HTR-8/SVneo (cell line): ENCODE results near the gene CAP2.
A peak's percentile ranks its signal among the peaks of the same experiment; 100 is the strongest.
"Not testable (repeated sequence)": the region's sequence is repeated elsewhere in the genome, so short reads cannot be mapped to it uniquely, and the experiment has no call there.

Experiments used
- DNase-seq: peaks from one replicate; pipeline ENCODE4 v3.0.0; 2011; ENCODE audit warnings: low spot score, mixed read lengths; ENCODE audit not compliant: insufficient read length
- FAIRE-seq: peaks from 2 replicates; lab custom pipeline; 2011; peaks lifted over from hg19 to GRCh38; lab: Jason Lieb, UNC

Gene CAP2

DNA sequence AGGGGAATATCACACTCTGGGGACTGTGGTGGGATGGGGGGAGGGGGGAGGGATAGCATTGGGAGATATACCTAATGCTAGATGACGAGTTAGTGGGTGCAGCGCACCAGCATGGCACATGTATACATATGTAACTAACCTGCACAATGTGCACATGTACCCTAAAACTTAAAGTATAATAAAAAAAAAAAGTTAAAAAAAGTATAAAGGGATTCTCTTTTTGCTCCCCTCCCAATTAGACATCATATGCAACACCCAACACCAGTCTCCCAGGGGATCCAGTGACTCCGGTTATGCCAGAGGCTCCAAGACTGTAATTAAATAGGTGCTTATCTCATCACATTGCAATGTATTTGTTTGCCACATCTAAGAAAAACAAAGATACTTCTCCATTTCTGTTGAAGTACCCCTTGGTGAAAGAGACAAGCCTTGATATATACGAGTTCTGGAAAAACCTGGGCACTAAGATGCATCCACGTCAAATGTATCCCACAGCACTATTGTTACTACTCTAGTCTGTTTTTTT is 35.3 kb downstream of the CAP2 start:
- not testable (repeated sequence) for DNase-seq, FAIRE-seq

DNA sequence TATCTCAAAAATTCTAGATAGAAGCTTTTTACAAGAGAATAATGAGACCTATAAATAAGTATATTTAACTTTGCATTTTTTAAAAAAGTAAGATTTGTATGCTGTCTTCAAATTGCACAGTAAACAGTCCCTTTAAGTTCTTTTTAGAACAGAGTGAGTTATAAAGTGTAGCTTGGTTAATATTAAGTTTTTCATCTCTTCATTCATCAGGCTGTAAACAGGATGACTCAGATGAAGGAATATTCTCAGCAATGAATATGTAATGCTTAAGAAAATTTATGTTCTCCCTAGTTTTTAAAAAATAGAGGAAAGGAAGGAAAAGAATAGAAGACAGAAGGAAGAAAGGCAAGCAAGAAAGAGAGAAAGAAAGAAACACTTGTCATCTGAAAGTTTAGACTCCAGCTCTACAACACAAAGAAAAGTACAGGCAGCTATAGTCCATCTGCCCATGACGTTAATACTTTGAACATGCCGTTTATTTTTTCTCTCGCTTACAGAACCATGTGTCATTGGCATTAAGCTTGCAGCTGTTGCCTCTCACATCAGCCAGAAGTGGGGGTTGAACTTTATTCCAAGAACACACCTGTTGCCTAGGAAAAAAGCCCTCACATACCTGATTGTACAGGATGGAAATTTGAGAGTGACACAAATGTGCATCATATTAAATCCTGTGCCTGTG is 36.1 kb downstream of the CAP2 start:
- DNase-seq = no peak

DNA sequence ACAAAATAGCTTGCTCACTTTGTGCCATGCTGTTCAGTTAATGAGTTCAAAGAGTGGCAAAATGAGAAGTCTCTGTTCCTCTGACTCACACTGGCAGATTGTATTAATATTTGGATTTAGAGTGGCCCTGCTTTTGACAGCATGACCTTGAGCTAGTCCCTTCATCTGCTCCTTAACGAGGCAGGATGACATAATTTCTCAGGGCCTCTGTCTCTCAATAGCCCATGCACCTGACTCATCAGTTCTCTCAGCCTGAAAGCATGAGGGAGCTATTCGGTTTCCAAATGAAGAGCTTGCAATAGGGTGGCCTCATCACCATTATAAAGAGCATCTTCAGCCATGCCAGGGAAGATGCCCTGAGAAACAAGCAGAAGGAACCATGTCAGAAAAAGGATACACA is 38.2 kb downstream of the CAP2 start:
- DNase-seq (no peak), FAIRE-seq (no peak)

More for the DNA sequence above, 36.1 kb downstream of the CAP2 start:
- FAIRE-seq = no peak

DNA sequence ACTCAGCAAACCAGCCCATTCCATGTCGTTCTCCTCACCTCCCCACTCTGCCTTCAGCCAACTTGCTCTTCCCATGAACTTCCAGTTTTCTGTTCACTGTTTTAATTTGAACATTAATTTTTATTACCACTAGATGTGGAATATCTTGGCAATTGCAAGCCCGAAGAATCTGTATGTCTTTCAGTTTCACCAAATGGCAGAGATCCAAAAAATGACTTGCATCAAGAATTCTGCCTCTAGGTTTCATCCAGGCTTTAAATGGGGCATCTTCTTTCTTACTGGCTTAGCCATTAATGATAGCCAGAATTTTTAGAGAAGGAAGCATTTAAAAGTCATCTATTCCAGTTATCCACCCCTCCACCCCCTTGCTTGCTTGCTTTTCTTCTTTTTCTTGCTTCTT is 39.0 kb downstream of the CAP2 start:
- DNase-seq (no peak), FAIRE-seq (no peak)

DNA sequence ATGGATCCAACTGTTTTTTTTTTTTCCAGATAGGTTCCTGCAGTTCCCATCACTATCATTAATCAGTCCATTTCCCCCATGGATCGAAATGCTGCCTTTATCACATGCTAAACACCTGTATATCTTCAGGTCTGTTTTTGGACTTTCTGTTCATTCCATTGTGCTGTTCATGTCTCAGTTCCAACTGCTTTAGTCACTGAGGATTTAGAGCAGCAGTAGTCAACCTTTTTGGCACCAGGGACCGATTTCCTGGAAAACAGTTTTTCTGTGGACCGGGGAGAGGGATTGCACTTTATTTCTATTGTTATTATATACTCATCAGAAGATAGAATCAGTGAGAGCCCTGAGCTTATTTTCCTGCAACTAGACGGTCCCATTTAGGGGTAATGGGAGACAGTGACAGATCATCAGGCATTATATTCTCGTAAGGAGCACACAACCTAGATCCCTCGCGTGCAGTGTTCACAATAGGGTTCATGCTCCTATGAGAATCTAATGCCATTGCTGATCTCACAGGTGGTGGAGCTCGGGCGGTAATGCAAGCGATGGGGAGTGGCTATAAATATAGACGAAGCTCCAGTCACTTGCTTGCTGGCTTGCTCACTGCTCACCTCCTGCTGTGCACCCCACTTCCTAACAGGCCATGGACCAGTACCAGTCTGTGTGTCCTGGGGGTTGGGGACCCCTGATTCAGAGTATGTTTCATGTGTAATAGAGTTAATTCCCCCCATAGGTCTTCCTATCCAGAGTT is 46.0 kb downstream of the CAP2 start:
- no peak for FAIRE-seq

DNA sequence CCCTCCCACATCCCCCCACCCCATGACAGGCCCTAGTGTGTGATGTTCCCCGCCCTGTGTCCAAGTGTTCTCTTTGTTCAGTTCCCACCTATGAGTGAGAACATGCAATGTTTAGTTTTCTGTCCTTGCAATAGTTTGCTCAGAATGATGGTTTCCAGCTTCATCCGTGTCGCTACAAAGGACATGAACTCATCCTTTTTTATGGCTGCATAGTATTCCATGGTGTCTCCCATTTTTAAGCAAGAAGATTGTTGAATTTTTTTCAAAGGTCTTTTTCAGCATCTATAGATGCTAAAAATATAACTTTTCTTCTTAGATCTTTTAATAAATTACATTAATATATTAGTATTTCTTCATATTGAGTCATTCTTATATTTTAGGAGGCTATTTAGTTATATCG is 47.4 kb downstream of the CAP2 start:
- not testable (repeated sequence) for FAIRE-seq, DNase-seq

More for the DNA sequence above, 46.0 kb downstream of the CAP2 start:
- DNase-seq = no peak

DNA sequence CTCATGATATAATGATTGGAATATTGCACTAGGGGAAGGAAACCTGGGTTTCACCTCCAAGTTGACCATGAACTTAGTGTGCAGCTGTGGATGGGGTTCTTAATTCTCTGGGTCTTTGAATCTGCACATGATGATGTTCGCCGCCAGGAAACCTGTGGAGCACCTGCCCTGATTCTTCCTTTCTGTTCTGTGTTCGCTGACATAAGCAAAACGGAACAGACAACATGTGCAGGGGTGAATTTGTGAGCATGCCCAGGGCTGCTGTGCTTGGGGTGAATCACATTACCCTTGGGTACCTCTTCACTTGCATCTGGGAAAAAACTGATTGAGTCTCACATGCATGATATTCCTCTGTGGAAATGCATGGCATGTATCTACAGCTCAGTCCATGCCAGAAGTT is 48.8 kb downstream of the CAP2 start:
- DNase-seq (no peak), FAIRE-seq (peak; percentile 33)

DNA sequence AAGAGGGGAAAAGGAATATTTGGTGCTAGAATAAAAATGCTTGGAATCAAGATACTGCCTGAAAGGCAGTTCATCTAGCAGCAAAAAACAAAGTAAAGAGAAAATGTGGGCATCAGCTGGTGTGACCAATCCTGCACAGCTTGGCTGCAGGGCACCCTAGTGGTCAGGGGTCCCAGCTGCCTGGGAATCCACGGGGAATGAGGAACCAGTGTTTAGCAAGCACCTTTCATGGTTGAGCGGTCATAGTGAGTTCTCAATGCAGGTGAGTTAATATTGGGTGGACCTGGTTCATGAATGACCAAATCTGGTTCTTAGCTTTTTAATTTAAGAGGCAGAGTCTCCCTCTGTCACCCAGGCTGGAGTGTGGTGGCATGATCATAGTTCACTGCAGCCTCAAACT is 53.3 kb downstream of the CAP2 start:
- FAIRE-seq (no peak), DNase-seq (no peak)

DNA sequence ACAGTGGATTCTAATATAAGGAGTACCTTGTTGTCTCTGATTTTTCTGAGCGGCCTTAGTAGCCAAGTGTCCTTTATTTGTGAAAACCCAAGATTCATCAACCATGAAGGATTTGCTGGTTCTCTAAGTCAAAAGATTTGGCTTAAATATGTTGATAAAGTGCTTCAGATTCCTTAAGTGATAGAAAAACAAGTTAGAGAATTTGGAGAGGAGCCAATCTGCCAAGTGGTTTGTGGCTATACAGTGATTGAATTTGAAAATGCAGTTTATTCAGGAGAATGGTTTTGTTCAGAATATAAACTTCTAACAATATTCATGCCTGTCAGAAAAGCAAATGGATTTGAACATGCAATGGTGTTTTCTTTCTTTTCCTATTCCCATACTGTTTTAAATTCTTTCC is 54.8 kb downstream of the CAP2 start:
- DNase-seq (no peak), FAIRE-seq (no peak)

DNA sequence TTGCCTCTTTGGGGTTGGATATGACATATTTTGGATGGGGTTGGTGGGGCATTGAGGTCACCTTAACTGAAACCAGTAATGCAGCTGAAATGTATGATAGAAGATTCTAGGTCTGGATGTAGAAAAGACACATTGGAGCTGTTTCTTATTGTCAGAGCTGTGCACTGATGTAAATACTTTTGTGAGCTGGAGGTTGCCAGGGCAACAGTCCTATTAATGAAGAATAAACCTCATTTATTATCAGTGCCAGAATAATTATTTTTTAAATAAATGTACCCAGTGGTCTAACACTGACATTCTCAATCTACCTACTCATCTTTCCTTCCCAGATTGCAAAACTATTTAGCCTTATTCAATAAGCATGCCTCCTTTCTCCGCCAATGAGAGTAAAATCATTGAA is 57.0 kb downstream of the CAP2 start:
- DNase-seq (no peak), FAIRE-seq (no peak)

DNA sequence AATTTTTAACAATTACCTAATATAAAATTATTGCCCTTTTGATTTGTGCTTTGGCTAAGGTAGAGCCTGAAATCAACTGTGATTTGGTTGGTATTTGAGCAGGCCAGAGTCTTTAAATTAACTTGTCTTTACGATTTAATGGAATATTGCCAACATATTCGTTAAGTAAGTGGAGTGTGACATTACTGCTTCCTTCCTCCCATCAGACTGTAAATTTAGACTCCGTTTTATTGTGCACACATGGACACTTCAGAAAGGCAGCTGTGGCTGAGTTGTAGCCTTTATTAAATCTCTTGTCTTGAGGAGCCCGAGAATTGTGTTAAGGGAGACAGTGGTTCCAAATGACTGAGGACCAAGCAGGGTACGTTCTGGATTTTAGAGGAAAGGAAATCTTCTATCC is 57.4 kb downstream of the CAP2 start:
- no peak for DNase-seq
- FAIRE-seq = no peak

DNA sequence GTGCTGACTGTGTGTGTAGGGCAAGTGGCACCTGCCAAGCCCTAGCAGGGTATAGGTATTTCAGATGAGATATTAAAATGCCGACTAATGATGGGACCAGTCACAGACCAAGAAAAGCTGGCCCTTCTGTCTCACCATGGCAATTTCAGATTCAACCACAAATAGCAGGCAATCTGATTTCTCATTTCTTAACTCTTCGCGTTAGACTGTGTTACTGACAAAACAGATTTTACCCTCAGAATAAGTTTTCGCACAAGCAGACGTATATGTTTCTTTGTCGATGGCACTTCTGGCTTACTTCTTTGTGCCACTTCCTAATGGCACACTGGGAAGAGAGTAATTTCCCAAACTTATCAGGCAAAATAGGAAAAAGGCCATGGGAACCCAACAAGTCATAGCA is 58.7 kb downstream of the CAP2 start:
- no peak for FAIRE-seq
- no peak for DNase-seq

DNA sequence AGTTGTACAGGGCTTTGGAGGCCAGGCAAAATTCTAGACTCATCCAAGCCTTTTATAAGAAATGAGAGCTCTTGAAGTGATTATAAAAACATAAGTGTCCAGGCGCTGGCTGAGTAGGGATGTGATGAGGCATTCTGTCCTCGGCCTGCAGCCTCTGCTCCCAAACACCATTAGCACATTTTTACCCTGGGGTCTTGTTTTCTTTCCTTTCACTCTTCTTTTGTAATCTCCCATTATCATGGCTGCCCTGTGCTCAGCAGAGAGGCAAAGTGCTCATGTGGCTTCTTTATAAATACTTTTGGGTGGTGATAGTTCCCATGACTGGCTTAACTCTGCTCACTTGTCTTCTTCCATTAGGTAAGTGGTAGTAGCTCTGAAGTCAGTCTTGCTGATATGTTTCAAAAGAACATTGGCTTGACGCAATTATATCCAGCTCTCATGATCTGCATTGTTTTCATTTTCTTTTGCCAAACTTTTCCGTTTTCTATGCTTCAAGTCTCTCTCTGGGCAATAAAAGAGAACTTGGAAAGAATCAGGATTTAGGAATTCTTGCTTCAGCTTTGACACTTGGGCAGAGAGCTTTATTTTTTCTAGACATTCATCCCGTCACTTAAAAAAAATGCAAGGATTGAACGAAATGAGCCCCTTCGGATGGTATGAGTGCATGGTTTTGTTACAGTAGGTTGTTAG is 61.1 kb downstream of the CAP2 start:
- FAIRE-seq = no peak

DNA sequence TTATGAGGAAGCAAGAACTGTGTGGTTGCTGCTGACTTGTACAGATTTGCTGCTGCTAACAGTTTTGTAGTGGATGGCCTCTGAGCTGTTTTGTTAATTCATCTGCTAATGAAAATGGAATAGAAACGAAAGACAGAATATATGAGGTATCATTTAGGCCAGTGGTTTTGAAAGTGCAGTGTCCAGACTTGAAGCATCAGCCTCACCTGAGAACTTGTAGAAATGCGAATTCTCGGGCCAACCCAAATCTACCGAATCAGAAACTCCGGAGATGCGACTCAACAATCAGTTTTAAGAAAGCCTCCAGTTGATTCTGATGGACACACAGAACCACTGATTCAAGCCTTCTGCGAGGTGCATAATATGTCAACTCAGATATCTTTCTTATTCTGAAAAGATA is 62.5 kb downstream of the CAP2 start:
- FAIRE-seq = no peak

More for the DNA sequence above, 61.1 kb downstream of the CAP2 start:
- no peak for DNase-seq

DNA sequence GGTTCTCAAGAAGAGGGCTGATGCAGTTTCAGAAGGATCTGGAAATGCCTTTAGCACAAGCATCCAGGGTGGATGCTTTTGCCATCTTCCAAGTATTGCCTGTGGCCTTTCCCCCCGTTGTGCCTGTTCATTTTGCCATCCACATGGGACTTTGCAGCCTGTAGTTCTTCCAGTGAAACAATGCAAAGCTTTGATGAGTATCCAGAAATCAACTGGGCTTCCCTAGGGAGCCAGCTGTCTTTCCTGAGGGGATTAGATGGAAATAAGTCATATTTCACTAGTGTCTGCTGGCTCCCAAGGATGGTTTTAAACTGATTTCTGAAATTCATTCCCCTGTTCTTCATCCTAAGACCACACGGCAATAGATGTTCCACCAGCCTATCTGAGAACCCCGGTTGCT is 63.3 kb downstream of the CAP2 start:
- DNase-seq = no peak
- no peak for FAIRE-seq

More for the DNA sequence above, 62.5 kb downstream of the CAP2 start:
- no peak for DNase-seq

DNA sequence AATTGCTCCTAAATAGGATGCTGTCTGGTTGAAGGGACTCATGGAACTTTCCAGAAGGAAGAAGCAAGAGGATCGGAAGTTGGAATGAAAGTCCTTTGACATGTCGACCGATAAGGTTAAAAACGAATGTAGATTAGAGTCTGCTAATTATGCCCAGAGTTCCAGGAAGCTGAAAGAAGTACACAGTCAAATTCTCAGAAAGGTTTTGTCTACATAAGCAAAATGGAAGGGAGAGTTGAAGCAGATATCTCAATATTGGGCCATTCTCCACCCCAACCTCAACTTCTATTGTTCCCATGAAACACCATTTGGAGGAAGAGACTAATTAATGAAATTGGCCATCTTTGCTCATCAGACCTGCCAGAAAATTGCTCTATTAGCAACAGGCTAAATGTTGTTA is 64.0 kb downstream of the CAP2 start:
- DNase-seq = no peak
- no peak for FAIRE-seq

DNA sequence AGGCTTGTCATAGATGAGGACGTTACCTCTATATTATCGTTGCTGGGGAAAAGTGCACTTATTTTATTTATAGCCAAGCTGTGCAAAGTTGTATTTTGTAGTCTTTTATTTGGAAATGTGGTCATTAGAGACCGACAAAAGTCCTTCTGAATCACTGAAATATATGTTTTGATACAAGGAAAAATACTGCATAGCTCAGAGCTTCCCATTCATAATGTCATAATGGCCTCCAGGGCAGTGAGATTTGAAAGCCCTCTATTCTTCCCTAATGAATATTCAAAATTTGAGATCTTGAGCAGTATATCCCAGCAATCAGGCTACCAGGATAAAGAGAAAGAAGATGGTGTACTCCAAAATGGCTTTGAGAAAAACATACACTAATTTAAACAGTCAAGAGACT is 64.6 kb downstream of the CAP2 start:
- DNase-seq (no peak), FAIRE-seq (no peak)

DNA sequence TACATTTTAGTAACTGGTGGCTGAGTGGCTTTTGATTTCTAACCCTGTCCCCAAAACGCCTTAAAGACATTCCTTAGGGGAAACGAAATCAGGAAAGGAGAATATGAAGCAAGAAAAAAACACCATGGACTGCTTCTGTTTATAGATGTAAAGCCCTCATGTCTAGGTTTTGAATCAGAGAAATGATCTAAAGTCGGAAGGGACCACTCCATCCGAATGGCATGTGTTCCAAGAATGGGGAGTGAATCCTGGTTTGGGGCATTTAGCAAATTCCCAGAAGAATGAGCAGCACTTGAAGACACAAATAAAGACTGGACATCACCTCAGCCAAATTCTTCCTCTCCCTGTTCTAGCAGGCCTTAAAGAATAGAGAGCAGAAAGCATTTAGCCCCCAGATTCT is 65.6 kb downstream of the CAP2 start:
- no peak for DNase-seq

DNA sequence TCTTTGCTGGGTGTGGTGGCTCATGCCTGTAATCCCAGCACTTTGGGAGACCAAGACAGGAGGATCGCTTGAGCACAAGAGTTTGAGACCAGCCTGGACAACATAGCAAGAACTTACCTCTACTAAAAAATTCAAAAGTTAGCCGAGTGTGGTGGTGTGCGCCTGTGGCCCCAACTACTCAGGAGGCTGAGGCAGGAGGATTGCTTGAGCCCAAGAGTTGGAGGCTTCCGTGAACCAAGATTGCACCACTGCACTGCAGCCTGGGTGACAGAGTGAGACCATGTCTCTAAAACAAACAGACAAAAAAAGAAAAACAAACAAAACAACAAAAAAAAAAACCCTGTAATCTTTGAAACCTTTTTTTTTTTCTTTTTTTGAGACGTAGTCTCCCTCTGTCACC is 67.5 kb downstream of the CAP2 start:
- DNase-seq = no peak
- FAIRE-seq = no peak

More for the DNA sequence above, 65.6 kb downstream of the CAP2 start:
- FAIRE-seq = no peak

DNA sequence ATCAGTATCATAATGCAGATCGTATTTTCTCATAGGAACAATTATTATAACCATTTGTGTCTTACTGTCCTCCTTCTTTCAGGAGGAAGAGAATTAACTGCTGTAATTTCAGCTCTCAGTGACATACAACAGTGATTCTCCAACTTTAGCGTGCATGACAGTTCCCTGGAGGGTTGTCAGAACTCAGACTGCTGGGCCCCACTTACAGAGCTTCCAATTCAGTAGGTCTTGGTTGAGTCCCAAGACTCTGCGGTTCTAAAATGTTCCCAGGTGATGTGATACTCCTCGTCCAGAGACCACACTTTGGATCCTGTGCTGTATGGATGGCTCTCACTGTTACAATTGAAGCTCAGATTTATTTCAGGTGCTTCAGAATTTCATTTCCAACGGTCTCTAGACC is 72.8 kb downstream of the CAP2 start:
- DNase-seq = no peak
- FAIRE-seq = no peak

DNA sequence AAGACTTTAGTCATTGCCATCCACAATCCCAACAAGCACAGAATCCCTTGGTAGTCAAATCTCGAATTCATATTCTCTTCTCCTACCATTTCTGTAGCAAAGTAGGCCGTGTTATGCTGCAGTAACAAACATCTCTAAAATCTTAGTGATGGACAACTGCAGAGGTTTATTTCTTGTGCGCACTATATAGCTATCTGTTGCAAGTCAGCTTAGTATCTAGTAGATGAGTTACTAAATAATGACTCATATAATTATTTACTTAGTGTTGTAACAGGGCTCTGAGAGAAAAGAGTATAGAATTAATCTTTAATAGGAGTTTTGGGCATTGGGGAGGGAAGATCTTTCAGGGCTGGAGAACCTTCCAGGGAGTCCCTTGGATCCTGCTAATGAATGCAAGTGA is 73.3 kb downstream of the CAP2 start:
- no peak for DNase-seq
- FAIRE-seq = no peak
